Measurements from ENCODE around the gene KCNA10.

Gene KCNA10

GRCh38 chr1:110477041-110477440 lies 41.9 kb downstream of the KCNA10 start:
- no peak for DNase-seq

GRCh38 chr1:110476028-110476765 lies 42.8 kb downstream of the KCNA10 start:
- no peak for DNase-seq

GRCh38 chr1:110475362-110476027 lies 43.5 kb downstream of the KCNA10 start:
- DNase-seq = no peak

- no peak for DNase-seq
These were observed 44.5 kb downstream of the KCNA10 start for GRCh38 chr1:110474444-110474843.

- no peak for DNase-seq
These were observed 46.4 kb downstream of the KCNA10 start for GRCh38 chr1:110472546-110472945.

- no peak for DNase-seq
These were observed 47.8 kb downstream of the KCNA10 start for GRCh38 chr1:110471131-110471530.
